Measurements from ENCODE around the gene GABRA5.

DNA sequence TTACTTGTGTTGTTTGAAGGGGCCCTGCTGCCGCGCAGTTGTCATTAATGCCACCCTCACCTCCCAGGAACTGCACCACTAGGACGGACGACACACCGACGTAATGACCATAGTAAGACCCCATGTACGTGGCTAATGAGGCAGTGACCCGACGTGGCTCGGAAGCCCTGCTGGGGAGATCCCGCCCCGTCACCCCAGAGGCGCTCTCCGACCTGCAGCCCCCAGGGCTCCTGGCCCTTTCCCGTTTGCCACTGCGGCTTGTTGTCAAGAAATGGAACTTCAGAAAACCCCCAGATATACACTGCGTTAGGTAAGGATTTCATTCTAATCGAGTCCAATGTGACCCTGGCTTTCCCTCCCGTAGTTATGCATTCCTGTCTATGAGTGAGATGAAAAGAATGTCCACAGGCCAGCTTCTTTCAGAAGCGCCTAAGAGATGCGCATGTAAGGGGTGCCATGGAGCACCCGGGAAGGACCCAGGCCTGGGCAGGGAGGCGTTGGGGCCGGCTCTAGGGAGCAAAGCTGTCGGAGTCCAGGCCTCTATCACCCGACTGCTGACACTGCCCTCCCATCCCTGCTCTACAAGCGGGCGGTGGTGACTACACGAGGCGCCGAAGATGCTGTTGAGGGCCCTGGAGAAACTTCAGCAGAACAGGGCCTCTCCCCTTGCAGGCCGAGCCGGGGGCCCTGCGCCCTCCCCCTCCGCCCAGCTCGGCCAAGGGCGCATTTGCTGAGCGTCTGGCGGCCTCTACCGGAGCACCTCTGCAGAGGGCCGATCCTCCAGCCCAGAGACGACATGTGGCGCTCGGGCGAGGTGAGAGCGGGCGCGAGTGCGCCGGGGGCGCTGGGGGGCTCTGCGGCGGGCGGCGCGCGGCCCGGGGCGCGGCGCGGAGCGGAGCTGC, at the start of gene GABRA5:
- no peak for TF ChIP-seq EZH2 (IDR thresholded peaks at IDR 0.05; ENCODE audit: borderline replicate concordance)
- TF ChIP-seq, protein P1, sequence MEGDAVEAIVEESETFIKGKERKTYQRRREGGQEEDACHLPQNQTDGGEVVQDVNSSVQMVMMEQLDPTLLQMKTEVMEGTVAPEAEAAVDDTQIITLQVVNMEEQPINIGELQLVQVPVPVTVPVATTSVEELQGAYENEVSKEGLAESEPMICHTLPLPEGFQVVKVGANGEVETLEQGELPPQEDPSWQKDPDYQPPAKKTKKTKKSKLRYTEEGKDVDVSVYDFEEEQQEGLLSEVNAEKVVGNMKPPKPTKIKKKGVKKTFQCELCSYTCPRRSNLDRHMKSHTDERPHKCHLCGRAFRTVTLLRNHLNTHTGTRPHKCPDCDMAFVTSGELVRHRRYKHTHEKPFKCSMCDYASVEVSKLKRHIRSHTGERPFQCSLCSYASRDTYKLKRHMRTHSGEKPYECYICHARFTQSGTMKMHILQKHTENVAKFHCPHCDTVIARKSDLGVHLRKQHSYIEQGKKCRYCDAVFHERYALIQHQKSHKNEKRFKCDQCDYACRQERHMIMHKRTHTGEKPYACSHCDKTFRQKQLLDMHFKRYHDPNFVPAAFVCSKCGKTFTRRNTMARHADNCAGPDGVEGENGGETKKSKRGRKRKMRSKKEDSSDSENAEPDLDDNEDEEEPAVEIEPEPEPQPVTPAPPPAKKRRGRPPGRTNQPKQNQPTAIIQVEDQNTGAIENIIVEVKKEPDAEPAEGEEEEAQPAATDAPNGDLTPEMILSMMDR (IDR thresholded peaks at IDR 0.05; ENCODE audit: poor library complexity), result peak; percentile 53

Data from hepatocyte (in vitro differentiated cells).